Thyroid gland (tissue), 4 donors: ENCODE measurements around the gene STRBP.

Experiments
- CTCF ChIP-seq, 6 experiments: fragments of 200-600 bp in 3 of 6; fragments of 450-650 bp in 3 of 6; sonication (generic) in 3 of 6; IDR thresholded peaks; one replicate each; pipeline ENCODE4 v1.5.1; 2016 to 2019; ENCODE audit warnings: antibody characterized with exemption in 6 of 6, mild to moderate bottlenecking in 2 of 6, inconsistent platforms in 1 of 6, moderate library complexity in 1 of 6
- POLR2A ChIP-seq, 2 donors: fragments of 450-650 bp; IDR thresholded peaks; one replicate each; pipeline ENCODE4 v1.6.1; 2017; ENCODE audit warnings: antibody characterized with exemption in 2 of 2, mild to moderate bottlenecking in 2 of 2, moderate library complexity in 1 of 2

- TF ChIP-seq CTCF (IDR thresholded peaks at IDR 0.05) (no peak), POLR2A (IDR thresholded peaks at IDR 0.05) (no peak)
Observed at GRCh38 chr9:123248630-123249029, 19.8 kb downstream of the STRBP start.
